GM19452 (cell line): ENCODE results near the gene TMEM222.

Source experiments
- ATAC-seq: cut with Tn5 transposase; IDR thresholded peaks from one replicate; pipeline ENCODE4 v1.9.1; 2021; ENCODE audit not compliant: unreplicated experiment

Gene TMEM222

DNA sequence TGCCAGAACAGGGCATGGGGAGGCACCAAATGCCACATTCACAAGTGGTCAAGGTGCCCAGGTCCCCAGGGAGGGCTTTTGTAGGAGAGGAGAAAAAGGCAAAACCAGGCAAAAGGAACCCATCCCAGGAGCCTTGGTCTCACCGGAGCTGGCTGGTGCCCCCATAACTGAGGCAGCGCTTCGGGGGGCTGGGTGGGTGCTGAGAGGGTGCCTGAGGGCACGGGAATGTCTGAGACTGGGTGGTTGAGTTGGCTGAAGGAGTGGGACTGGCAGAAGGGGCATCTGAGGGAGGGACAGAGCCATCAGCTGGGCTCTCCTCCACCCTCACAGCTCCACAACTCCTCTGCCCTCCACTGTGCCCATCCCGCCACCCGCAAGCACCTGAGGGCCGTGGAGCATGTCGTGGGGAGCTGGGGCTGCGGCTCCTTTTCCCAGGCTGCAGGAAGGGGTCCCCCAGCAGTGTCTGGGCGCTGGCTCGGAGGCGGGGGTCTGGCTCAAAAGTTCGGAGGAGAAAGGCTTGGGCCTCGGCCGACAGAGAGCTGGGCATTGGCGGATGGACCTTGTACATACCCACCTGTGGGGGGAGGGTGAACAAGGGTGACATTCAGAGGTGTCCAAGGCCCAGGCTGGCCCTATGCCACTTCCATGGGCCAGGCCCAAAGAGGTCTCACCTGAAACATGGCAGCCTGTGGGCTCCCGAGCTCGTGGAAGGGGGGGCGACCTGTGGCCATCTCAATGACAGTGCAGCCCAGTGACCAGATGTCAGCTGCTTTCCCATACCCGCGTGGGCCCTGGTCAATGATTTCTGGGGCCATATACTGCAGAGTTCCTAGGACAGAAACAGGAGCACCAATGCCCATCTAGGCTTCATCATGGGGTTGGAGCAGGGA, 36.3 kb downstream of the TMEM222 start:
- ATAC-seq, result no peak

DNA sequence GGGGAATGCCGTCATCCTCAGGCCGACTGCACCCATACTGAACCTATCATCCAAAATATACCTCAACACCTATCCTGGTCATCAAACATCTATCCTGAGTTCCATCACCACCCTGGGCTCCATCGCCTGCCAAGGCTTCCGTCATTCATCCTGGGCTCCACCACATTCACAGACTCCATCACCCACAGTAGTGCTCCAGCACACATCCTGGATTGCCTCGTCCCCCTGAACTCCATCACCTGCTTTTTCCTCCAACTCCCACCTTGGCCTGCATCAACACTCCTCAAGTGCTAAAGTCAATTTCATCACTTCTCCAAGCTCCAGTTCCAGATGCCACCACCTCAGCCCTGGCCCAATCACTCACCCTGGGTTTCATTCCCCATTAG, 37.0 kb downstream of the TMEM222 start:
- no peak for ATAC-seq

DNA sequence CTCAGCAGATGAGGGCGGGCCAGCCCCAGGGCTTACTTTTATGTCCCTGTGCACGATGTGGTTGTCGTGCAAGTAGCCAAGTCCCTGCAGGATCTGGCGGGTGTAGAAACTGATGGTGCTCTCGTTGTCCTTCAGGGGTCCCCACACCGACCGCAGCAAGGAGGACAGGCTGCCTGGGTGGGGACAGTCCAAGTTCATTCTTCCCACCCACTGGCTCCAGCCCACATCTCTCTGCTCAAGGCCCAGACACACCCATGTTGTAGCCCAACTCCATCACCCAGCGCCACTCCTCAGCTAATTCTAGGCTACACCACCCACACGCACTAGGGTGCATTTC, 37.8 kb downstream of the TMEM222 start:
- no peak for ATAC-seq

GRCh38 chr1:27360159-27361043, 38.4 kb downstream of the TMEM222 start:
- ATAC-seq, result no peak

- ATAC-seq, result no peak
Measured at GRCh38 chr1:27361044-27361402, 39.1 kb downstream of the TMEM222 start.

- ATAC-seq, result no peak
Measured at GRCh38 chr1:27361553-27361952, 39.6 kb downstream of the TMEM222 start.

DNA sequence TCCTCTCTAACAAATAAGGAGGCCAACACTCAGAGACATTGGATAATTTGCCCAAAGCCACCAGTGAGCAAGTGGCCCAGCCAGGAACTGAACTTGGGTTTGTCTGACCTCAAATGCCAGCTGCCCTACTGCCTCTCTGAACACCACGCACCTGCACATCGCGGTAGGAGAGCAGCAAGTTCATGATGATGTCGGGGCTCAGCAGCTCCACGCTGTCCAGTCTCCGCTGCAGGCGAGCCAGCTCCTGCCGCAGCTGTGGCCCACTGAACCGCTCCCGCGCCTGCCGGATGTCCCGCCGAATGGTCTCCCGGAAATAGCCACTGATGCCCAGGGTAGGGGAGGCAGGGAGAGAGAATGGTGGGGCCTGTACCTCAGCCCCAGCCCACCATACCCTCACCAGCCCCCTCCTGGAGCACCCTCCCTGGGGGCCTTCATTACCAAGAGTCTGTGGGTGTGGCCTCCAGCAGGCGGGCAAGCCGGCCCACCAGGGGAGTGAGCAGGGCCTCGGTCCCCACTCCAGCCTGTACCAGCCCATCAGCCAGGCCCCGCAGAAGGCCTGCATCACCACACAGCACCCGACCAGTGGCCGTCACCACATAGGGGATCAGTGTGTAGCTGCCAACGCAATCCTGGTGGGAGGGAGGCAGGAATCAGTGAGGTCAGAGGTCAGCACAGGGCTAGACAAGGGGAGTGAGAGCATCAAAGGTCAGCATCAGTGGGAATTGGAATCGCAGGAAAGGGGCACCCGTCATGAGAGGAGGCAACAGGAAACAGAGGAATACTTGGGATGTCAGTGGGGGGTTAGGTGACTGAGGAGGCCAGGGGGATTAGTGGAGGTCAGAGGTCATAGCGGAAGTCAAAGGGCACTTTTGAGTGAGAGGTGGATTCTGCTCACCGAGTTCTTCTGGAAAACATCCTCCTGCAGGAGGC, 42.1 kb downstream of the TMEM222 start:
- no peak for ATAC-seq

- no peak for ATAC-seq
Measured at GRCh38 chr1:27364696-27365371, 42.9 kb downstream of the TMEM222 start.

DNA sequence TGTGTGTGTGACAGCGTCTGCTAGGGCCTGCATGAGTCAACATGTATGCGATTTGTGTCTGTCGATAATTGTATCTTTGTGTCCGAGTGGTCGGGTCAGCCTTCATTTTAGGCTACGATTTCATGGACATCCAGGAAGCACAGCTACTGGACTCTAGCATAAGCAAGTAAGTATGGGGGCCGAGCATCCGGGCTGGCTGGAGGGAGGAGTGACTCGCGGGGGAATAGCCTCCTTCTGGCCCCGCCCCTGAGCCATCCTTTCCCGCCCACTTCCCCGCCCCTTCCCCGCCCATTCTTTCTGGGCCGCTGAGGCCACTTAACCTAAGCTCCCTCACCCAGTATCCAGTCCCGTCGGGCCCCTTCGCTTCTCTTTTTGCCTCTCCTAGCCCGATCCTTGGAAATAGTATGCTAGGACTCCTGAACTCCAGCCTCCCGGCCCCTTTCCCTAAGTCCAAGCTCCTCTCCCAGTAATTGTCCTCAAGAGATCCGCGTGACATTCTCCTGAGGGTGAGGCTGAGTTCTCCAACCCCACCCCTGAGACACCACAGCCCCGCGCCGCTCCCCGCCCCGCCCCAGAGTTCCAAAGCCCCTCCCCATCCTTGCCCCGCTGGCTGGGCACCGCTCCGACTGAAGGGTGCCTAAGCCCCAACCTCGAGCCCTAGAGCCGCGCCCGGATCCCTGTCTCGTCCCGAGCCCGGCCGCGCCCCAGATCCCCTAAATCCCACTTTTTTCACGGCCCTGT, 43.6 kb downstream of the TMEM222 start:
- ATAC-seq, result no peak

DNA sequence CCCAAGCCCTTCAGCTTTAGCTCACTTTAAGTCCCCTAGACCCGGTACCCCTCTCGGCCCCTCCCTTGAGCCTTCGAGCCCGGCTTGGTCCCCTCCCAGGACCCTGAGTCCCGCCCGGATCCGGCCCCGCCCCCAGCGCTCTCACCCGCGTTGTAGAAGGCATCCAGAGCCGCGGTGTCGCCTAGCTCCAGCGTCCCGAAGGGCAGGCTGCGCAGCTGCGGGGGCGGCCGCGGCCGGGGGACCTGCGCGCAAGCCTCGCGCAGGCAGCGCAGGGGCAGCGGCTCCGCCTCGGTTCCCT, 44.1 kb downstream of the TMEM222 start:
- ATAC-seq, result no peak

GRCh38 chr1:27366411-27367159, 44.6 kb downstream of the TMEM222 start, which contains the start of gene MAP3K6:
TSS of gene MAP3K6 (minus strand) at chr1:27366961. CDS start at chr1:27366597, 364 bp downstream.
- no peak for ATAC-seq

- ATAC-seq, result no peak
Measured at GRCh38 chr1:27367160-27367650, 45.2 kb downstream of the TMEM222 start.

DNA sequence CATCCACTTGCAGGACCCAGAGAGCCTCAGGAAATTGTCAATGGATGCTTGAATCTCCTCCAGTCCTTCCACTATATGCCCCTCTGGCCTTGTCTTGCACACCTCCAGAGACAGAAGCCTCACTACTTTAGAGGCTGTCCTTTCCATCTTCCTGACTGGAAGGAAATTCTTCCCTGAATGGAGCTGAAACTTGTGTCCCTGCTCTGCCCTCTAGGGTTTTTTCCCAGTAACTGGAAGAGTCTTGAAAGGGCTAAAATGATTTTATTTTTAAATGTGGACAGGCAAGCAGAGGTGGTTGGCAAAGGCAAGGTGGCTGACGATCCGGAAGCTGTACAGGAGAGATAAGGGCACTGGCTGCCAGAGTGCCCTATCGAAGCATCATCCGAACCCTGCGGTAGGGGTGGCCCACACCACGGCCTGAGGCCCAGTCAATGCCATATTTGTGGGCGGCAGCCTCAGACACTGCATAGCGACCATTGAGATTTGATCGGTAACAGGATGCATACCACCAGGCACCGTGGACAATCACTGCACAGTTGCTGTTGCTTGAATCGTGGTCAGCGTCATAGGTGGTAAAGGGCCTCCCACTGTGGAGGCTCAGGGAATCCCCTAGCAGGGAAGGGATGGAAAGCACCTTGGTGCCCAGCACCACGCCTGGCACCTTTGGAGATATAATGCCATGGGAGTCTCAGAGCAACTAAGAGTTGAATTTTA, 47.1 kb downstream of the TMEM222 start:
- ATAC-seq, result no peak

DNA sequence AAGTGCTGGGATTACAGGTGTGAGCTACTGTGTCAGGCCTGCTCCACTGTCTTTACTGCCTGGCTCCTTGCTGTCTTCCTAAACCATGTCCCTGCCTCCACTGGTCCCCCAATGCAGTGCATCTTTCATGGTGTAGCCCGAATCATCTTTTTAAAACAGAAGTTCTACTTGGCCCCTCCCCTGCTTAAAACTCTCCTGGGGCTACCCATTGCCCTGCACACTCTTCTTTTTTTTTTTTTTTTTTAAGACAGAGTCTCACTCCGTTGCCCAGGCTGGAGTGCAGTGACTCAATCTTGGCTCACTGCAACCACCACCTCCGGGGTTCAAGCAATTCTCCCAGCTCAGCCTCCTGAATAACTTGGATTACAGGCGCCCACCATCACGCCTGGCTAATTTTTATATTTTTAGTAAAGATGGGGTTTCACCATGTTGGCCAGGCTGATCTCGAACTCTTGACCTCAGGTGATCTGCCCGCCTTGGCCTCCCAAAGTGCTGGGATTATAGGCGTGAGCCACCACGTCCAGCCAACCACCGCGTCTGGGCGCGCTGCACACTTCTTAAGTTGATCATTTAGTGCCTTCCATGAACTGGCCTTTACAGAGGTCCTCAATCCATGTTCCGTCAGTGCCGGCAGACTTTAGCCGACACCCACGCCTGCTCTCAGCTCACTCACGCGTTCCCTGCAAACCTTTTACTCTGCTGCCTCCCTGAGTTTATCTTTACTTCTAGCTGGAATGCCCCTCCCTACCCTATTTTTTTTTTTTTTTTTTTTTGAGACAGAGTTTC, 50.3 kb downstream of the TMEM222 start:
- ATAC-seq, result no peak

DNA sequence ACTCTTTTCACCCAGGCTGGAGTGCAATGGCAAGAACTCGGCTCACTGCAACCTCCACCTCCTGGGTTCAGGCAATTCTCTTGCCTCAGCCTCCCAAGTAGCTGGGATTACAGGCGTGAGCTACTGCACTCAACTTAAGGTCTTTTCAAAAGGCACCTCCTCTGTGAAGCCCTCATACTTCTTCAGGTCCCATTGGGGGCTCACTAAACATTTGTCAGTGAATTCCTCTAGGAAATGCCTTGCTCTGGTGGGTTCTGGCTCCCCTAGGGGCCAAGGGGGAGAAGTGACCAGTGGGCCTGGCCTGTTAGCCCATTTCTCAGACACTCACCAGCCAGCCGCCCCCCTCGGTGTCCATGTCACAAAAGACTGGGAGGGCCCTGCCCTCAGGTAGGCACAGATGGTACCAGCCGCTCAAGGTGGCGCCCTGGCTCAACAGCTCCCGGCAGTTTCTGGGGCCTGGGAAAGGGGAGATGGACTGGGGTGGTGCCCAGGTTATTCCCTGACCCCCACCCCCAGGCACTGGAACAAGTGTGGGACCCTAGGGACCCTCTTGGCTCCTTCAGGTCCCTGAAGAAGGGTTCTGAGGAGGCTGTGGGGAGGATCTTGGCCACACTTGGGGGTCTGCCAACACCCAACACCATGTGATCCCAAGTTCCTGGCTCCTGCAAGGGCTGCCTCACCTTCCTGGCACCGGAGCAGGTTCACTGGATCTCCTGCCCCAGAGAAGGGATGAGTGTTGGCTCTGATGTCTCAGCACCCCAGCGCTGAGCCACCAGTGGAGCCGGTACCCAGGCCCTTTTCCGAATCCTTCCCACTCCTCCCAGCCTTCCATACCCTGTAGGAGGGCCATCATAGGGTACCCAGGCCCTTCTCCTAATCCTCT, 51.1 kb downstream of the TMEM222 start:
- ATAC-seq, result no peak

DNA sequence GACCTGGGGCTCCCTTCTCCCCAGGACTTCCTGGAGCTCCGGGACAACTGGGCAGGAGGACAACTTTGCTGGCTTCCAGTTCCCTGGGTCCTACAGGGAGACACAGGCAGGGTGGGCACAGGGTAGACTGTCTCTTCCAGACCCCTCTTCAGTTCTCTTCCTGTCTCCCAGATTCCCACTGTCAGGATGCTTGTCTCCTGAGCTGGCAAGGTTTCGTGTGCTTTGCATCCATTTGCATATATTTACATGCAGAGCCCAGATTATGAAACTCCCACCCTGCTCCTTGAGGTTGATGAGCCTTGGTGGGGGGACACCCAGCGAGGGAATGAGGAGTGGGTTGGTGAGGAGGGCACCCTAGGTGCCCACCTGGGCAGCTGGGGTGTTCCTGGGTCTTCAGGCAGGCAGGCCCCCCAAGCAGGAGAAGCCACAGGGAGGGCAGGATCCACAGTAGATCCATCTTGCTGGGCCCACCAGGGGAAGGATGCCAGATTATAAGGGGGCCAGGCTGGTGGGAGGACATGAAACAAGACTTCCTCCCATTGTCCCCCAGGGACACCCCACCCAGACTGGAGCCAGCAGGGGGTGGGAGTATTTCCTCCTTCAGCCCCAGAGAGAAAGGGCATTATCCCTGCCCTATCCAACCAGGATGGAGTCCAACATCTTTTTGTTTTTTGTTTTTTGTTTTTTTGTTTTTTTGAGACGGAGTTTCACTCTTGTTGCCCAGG, 52.6 kb downstream of the TMEM222 start, which contains the start of gene FCN3:
FCN3 (minus strand) TSS at position 463 of the 725 bp plus-strand sequence; CDS start at position 457, 6 bp downstream.
- no peak for ATAC-seq
